NK-92 (cell line): ENCODE data around the gene CTSW.
"Not testable (repeated sequence)": the region's sequence is repeated elsewhere in the genome, so short reads cannot be mapped to it uniquely, and the experiment has no call there.

ENCODE experiments used
- DNase-seq: peaks from one replicate; lab custom pipeline; 2025; ENCODE audit not compliant: unreplicated experiment; lab: John Stamatoyannopoulos, UW

CTSW gene

DNA sequence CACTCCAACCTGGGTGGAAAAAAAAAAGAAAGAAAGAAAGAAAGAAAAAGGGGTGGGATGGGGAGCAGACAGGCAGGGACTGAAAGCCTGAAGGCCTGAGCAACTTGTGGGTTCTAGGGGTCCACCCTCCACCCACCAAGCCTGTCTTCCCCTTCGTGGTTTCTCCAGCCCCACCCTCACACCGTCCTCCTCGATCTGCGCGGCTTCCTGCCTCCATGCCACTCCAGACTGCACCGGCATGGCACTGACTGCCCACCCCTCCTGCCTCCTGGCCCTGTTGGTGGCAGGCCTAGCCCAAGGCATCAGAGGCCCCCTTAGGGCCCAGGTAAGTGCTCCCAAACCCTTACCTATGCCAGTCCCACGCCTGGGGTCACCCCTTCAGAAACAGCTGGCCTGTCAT lies at the start of gene CTSW:
CTSW (plus strand) TSS at position 221 of the 400 bp plus-strand sequence; CDS start at position 239, 18 bp downstream.
- DNase-seq: no peak

DNA sequence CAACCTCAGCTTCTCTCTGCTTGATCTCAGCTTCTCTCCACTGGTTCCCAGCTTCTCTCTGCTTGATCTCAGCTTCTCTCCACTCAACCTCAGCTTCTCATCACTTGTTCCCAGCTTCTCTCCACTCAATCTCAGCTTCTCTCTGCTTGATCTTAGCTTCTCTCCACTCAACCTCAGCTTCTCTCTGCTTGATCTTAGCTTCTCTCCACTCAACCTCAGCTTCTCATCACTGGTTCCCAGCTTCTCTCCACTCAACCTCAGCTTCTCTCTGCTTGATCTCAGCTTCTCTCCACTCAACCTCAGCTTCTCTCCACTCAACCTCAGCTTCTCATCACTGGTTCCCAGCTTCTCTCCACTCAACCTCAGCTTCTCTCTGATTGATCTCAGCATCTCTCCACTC lies 47.4 kb upstream of the CTSW start:
- DNase-seq: not testable (repeated sequence)

DNA sequence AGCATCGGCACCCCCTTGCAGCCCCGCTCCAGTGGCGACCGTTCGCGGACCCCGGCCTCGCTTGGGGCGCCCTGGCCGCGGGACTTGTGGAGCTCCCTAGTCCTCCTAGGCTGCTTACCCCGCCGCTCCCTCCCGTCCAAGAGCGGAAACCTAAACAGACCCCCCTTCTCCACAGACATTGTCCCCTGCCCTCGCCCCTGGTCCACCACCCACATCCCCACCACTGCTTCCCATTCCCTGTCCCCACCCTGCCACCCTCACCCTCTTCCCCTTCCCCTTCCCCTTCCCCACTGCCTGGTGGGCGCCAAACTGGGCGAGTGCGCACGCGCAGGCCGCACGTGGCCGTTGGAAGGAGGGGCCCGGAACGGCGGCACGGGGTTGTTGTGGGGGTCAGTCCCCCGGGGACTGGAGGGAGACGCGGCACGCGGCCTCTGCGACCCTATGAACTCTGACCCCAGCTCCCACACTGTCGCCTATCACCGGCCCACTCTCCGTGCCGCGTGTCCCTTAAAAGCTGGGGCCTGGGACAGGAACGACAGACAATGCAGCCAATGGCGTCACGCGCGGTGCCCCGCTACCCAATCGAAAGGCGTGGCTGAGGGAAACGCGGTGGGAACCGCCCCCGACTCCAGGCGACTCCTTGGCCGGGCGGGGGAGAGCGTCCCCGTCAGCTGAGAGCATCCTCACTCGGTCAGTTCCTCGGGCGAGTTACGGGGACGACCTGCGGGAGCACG lies 46.2 kb upstream of the CTSW start, which contains the start of gene SNX32:
SNX32 (plus strand) TSS at position 667 of the 734 bp plus-strand sequence. CDS start 103 bp downstream, outside the sequence.
- peak; percentile 28 for DNase-seq

DNA sequence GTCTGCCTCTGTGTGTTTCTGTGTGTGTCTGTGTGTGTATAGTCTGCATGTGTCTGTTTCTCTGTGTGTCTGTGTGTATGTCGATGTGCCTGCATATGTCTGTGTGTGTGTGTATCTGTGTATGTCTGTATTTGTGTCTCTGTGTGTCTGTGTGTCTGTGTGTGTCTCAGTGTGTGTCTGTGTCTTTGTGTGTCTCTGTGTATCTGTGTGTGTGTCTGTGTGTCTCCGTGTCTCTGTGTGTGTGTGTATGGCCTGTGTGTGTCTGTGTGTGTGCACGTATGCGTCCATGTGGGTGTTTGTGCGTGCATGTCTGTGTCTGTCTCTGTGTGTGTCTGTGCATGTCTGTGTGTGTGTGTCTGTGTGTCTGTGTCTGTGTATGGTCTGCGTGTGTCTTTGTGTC lies 45.4 kb upstream of the CTSW start:
- DNase-seq: no peak

DNA sequence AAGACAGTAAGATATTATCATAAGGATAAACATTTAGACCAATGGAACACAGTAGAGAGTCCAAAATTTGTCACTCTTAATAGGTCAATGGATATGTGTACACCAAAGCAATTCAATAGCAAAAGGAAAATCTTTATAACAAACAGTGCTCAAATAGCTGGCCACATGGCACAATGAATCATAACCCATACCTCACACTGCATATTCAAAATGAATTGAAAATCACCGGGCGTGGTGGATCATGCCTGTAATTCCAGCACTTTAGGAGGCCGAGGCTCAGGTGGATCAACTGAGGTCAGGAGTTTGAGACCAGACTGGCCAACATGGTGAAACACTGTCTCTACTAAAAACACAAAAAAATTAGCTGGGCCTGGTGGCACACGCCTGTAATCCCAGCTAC lies 37.5 kb upstream of the CTSW start:
- no peak for DNase-seq

GRCh38 chr11:65843811-65844210 lies 35.8 kb upstream of the CTSW start:
- no peak for DNase-seq

DNA sequence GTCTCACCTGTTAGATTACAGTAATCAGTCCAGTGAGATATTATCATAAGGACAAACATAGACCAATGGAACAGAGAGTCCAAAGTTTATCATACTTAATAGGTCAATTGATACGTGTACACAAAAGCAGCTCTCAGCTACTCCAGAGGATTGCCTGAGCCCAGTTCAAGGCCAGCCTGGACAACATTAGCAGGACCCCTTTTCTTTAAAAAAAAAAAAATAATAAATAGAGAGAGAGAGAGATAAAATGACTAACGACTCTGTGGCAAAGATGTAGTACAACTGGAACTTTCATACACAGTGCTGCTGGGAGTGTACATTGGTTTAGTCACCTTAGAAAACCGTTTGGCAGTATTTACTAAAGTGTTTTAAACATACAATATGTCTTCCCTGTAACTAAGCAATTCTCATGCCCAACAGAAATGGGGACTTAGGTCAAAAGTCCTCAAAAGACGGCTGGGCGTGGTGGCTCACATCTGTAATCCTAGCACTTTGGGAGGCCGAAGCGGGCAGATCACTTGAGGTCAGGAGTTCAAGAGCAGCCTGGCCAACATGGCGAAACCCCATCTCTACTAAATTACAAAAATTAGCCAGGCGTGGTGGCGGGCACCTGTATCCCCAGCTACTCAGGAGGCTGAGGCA lies 35.3 kb upstream of the CTSW start:
- no peak for DNase-seq

GRCh38 chr11:65847746-65848145 lies 31.9 kb upstream of the CTSW start:
- DNase-seq: no peak

- not testable (repeated sequence) for DNase-seq
These were observed 30.9 kb upstream of the CTSW start for GRCh38 chr11:65848693-65849092.

GRCh38 chr11:65849366-65849765 lies 30.3 kb upstream of the CTSW start:
- no peak for DNase-seq

- DNase-seq: no peak
These were observed 29.8 kb upstream of the CTSW start for GRCh38 chr11:65849771-65850216.

DNA sequence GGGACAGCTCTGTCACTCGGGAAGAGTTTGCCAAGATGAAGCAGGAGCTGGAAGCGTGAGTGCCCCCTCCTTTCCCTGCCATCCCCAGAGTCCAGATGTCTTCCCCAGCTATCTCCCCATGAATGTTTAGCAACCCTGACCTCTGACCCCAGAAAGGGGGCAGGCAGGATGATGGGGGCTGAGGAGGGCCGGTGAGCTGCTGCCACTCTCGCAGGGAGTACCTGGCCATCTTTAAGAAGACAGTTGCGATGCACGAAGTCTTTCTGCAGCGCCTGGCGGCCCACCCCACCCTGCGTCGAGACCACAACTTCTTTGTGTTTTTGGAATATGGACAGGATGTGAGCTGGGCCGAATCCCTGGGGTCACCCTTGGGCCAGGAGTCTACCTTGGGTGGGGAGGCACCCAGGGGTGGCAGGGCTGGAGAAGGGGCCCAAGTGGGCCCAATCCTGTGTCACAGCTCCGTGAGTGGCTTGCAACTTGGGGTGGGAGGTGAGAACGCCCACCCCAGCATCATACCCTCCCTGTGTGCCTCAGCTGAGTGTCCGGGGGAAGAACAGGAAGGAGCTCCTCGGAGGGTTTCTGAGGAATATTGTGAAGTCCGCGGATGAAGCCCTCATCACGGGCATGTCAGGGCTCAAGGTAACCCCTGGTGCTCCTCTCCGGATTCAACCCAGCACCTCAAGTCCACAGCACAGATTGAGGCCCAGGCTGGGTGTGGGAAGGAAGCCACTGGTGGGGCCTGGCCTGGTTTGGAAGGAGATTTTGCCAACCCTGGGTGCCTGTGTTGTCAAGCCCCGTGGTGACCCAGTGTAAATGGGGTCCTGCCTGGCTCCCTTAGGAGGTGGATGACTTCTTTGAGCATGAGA lies 29.2 kb upstream of the CTSW start:
- no peak for DNase-seq

DNA sequence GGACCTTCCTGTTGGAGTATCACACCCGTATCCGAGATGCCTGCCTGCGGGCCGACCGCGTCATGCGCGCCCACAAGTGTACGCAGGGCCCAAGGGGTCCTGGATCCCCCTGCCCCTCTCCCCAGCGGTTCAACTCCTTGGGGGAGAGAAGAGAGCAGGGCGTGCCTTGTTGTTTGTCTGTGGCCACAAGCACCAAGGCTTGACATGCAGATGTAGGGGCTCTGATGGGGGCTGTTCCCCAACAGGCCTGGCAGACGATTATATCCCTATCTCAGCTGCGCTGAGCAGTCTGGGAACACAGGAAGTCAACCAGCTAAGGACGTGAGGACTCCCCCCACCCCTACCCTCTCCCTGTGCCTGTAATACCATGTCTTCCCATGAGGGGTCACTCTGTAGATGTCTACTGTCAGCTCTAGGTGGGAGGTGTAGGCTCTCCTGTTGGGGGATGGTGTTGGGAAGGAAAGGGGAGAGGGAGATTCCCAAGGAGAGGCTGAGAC lies 28.5 kb upstream of the CTSW start:
- no peak for DNase-seq

DNA sequence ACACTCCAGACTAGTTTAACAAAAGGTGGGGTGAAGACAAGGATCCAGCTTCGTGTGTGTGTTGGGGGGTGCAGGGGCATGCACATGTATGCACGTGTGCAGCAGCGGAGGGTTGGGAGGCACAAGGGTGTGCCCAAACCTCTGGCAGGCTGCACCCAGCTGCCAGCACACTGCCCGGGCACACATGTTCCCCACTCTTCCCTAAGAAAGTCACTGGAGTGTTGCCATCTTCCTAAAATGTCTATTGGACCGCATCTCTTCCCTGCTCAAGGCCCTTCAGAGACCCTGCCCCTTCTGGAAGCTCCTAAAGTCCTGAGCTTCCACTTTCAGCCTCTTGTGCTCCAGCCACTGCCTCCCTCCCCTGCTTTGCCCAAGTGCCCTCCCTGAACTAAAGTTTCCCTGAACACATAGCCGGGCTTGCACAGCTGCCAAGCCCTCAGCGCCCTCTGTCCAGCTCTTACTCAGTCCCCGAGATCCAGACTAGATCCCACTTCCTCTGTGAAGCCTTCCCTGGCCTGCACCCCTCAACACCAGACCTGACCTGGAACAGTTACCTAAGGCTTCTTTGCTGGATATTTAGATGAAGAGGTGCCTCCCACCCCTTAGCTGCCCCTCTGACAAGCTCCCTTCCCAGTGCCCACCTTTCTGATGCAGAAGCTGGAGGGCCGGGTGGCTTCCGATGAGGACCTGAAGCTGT lies 27.7 kb upstream of the CTSW start:
- DNase-seq: no peak

DNA sequence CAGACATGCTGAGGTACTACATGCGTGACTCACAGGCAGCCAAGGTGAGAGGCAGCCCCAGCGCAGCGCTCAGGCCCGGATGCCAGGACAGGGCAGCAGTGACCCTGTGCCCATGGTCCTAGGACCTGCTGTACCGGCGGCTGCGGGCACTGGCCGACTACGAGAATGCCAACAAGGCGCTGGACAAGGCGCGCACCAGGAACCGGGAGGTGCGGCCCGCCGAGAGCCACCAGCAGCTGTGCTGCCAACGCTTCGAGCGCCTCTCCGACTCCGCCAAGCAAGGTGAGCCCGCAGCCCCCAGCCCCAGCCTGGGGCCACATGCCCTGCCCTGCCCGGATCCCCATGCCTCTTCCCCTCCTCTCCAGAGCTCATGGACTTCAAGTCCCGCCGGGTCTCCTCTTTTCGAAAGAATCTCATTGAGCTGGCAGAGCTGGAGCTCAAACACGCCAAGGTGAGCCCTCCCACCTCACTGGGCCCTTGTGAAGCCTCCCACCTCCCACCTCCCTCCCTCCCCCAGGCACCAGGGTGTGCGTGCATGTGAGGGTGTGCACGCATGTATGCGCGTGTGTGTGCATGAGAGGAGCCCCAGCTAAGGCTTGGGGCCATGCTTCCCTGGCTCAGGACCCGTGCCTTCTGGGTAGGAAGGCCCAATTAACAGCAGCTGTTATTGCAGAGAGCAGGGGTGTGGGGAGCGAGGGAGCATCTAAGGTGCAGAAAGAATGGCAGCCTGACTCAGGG lies 27.0 kb upstream of the CTSW start:
- no peak for DNase-seq

GRCh38 chr11:65853246-65853979 lies 26.2 kb upstream of the CTSW start:
- DNase-seq: no peak

- DNase-seq: no peak
These were observed 25.5 kb upstream of the CTSW start for GRCh38 chr11:65854161-65854592.

GRCh38 chr11:65854852-65855837 lies 24.5 kb upstream of the CTSW start:
- DNase-seq: no peak
